ENCODE measurements around the gene GPR158.

Gene GPR158

DNA sequence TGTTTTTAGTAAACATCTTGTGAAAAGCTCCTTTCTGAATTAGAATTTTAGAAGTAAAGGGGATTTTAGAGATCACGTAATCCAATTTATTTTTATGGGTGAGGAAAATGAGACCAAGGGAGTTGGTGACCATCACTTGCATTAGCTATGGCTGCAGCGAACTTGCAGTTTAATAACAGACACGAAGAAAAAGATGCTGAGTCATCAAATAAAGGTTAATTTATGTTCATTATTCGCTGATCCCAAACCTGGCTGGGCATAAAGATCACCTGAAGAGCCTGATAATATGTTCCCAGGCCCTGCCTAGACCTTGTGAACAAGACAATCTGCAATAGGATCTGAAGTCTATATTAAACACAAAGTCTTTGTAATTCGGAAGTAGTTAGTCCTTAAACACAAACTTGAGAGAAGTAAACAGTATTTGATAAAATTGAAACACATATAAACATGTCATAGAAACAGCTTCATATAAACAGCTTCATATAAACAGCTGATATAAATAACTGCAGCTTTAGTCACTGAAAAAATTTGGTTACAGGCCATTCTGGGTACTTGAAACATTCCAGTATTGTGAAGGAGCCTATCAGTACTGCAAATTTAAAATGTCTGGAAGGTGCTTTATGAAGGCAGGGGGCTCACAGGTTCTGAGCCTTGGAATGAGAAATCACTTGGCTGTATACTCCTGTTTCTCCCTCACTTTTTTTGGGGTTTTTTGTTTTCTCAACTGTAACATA is 16.5 kb downstream of the GPR158 start:
- DNase-seq (ENCODE audit: low read depth) = no peak

DNA sequence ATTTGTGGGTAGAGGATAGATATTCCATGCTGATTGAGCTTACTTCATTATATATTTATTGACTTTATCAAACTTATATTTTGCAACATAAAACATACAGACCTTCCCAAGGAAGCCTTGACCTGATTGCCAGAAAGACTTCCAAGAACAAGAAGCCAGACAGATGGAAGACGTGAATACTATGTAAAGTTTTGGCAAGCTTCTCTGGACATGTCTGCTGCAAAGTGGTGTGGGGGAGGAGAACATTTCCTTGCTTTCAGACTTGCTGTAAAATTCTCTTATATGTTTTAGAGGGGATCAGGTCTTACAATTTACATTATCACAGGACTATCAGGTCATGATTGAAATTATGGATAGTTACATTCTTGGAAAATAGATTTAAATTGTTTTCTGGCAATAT is 23.4 kb downstream of the GPR158 start:
- no peak for DNase-seq (ENCODE audit: low read depth)

DNA sequence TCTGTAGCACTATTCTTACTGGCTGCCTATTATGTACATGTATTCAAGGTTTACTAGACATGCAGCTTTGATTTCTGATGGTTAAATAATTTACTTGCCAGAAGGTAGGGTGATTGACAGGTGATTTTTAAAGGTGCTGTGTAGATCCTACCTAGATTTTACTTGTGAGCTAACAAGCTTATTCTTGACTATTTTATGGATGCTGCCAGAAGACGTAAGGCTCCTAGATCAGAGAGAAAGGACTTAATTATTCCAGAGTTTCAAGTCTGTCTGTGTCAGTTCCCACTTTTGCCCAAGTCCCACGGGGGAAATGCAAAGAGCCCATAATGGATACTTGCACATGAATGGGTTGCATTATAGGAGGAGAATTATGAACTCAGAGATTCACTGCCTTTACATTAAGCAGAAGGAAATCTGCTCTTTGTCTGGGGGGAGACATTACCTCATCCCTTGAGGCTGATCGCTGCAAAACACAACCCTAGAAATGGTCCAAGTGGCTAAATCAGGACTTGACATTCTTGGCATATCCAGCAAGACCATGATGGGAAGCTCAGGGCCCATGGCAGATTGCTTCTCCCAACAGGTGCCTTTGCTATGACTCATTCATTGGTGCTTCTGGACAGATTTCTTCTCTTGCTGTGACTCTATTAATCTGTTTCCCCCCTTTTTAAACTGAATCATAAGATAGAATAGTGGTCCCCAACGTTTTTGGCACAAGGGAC is 32.1 kb downstream of the GPR158 start:
- DNase-seq (ENCODE audit: low read depth) = no peak

DNA sequence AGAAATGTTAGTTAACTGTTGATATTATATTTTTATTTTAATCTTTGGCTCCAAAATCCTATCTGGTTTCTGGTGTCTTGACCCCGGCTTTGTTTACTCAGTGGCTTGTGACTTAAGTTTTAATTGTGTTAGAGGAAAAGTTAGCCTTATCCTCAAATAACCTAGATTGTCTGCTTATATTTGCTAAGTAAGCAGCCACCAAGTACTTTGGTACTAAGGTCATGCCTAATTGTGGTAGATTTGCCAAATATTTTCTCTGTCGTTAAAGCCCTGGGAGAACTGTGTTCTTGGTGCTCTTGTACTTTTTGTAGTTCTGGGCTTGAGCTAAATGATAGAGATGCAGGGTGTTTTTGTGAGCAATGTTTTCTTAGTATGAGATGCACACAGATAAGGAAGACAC is 34.8 kb downstream of the GPR158 start:
- DNase-seq (ENCODE audit: low read depth) = no peak

DNA sequence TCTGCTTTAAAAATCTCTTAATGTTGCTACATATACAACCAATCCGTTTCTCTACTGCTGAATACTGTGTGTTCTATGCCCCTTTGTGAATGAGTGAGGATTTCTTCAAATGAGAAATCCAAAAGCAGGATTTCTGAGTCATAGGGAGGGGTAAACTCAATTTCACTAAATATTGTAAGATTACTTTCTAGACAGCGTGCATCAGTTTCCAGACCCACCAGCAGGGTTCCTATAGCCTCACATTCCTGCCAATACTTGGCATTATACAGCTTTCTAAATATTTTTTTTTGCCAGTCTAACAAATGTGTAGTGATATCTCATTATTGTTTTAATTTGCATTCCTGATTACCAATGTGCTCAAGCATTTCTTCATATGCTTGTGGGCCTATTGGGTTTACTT is 35.5 kb downstream of the GPR158 start:
- DNase-seq (ENCODE audit: low read depth) = no peak

DNA sequence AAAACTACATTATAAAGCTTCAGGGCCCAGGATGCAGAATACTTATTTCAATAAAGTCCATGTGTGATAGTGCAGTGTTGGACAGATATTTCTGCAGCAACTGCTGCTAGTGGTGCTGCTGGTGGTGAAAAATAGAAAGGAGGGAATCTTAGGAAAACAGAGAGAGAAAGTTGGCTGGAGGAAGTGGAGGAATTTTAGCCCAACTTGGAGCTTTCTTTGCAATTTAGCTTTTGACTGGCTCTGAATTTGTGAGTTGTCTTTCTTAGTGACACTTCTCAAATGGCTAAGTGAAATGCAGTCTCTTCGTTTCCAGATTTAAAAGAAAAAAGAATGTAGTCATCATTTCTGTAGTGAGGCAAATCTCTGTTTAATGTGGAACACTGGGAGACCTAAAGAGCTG is 45.4 kb downstream of the GPR158 start:
- no peak for DNase-seq (ENCODE audit: low read depth)

DNA sequence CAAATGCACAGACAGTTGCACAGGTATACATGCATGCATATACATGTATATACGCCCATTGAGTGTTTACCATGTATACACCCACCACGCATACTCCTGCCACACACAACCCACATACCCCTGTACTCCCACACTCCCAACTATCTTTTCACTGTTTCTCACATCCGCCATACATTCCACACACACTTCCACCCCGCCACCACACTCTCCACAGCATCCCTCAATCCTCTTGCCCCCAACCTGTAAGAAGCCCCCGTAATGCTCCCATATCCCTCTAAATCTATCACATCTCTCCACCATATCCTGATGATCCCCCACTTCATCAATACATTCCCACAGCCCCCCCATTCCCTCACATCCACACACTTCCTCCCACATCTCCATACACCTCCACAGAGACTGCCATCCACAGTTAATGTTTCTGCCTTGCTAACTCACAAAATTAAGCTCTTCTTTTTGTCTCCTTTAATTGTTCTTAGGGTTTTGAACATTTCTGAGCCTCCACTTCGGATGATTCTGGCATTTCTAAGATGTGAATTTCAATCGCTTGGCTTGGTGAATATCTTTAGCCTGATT is 47.4 kb downstream of the GPR158 start:
- no peak for DNase-seq (ENCODE audit: low read depth)

DNA sequence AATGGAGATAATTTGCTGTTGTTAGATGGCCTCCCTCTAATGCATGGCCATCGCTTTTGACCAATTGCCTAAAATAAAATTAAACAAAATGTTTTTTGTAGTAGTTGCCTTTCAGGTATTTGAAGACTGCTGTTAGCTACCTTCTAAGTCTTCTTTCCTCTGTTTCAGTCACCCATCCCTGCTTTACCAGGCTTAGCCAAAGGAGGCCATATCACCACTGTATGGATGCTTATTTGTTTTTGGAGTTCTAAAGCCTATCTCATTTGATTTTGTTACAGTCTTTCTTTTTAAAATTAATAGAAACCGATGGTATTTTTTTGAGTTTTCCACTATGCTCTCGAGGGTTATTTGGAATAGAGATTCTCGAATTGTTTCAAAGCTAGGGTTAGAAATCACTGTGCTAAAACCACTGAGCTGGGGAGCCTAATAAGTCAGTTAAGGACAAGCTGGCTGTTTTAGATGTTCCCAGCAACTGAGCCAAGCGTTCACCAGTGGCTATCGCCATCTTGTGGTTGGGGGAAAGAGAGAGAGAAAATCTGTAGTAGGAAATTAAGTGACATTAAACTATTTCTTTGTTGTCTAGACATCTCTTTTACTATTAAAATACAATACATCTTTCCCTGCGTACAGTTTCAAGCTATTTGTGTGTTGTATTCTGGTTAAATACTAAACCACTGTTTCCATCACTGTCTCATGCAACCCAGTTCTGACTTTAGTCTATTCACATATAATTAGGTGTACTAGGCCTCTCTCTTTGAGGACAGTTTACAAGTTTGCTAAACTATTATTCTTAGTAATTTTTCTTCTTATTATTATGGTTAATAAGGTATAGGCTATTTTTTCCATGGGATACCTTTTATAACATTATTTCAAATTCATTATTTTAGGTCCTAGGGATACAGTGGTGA is 52.2 kb downstream of the GPR158 start:
- DNase-seq (ENCODE audit: low read depth) = no peak

DNA sequence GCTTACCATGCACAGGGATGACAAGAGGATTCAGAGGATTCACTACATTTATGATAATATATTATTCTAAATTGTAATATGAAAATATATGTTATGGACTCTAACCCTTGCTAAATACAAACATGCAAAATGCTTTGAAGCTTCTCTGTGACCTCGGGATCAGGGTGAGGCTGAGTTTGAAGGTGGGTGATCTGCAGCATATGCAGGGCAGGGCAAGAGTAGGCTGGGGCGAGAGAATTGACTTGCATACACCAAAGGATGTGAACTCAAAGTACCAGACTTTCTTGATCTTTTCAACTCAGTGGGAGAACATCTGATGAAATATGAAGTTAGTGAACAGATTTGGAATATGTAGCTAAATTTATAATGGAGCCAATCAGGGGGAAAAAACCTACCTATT is 57.0 kb downstream of the GPR158 start:
- no peak for DNase-seq (ENCODE audit: low read depth)

DNA sequence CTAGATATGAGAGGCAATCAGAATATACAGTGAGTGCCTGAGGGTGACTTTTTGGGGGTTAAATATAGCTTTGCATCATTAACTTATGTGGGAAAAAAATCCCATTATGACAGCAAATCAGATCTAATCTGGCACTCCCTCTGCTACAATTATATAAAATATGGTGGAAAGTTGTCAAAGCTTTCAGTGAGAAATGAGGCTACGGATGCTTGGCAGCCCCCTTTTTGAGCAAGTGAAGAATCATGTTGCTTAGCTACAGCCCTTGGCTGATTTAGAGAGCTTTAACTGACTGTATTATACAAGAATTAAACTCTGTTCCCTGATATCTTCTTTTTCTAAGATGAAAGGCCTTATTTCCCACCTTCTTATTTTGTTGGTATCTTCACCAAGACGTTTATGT is 57.4 kb downstream of the GPR158 start:
- DNase-seq (ENCODE audit: low read depth) = no peak

DNA sequence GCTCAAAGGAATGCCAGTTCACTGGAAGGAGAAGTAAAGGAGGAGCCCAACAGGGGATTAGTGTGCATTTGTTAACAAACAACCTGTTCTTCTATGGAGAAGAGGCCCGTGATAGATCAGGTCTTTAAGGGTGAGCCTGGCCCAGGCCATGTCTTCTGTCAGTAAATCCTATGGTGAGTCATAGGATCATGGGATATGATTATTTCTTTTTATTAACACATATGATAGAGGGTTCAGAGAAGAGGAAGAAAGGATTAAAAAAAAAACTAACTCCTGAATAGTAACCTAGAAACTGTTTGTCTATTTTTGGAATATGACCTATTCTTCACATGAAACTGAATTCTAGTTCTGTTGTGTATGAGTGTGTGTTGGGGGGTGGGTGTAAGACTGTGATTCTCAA is 70.4 kb downstream of the GPR158 start:
- DNase-seq (ENCODE audit: low read depth) = no peak

DNA sequence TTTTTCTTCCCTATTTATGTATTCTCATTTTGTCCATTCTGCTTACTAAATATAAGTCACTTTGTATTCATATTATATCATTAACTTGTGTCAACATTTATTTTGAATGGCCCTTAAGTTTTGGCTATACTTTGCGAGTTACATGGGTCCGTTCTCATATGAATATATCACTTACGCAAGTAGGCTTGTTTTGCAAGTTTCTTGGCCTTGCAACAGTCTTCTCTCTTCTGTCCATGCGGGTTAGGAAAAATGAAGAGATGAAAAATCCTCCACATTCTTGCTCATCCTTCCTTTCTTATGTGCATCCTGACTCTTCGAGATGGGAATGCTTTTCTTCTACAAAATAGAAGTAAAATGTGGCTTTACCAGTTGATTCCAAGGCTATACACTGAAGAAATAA is 82.8 kb downstream of the GPR158 start:
- no peak for DNase-seq (ENCODE audit: low read depth)

DNA sequence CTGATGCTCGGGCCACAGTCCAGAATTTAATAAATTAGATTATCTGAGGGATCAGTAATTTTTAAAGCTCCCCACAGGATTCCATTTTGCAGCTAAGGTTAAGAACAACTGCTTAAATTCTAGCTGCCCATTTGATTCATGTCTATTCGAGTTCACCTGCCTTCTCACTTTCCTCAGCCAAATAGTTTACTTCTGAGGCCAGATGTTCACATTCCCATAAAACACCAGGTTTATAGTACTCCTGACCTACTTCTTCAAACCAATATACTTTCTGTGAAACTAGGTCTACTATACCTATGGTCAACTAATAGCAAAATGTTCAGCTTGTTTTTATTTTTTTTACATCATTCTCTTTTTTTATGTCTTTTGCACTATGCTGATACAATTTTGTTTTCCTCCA is 86.3 kb downstream of the GPR158 start:
- no peak for DNase-seq (ENCODE audit: low read depth)

DNA sequence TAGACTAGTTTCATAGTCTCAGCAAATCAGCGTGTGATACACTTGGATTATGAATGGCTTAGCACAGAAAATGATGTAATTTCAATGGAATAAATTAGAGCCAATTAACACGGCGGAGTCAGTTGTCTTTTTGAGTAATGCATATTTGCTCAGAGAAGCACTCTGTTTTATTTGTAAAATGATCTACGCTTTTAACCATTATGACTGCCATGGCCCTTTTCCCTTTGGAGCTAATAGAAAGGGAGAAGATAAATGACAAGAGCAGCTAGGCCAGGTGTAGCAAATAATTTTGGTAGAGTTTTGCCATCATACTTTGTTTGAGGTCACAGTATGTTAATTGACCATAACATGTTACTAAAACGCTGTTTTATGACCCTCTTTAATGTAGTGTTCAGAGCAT is 86.8 kb downstream of the GPR158 start:
- DNase-seq (ENCODE audit: low read depth) = no peak

DNA sequence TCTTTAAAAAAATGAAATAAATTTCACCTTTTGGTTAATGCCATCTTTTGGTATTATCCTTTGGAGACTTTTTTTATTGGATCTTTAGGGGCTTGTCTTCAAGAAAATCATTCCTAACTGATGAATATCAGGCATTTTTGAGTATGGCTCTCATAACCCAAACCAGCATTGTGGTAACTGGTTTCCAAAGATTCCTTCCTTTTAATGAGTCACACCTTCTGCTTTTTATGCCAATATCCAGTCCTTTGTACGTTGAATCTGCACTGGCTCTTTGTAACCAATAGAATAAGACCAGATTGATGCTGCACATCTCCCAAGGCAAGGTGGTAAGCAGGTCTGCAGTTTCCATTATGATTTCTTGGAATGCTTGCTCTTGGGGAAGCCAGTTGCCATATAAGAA is 89.1 kb downstream of the GPR158 start:
- no peak for DNase-seq (ENCODE audit: low read depth)

DNA sequence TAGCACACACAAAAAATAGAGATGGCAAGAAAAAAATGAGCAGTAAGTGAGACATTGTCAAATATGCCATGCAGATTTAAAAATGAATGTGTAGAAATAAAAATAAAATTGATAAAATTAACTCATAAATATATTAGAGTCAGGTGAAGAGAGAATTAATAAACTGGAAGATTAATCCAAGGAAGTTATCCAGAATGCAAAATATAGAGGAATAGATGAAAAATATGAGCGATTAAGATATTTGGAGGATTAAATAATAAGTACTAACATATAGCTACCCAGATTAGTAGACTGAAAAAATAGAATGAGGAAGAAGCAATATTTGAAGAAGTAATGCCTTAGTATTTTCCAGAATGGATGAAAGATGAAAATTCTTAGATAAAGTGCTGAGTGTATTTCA is 103.4 kb downstream of the GPR158 start:
- no peak for DNase-seq (ENCODE audit: low read depth)

DNA sequence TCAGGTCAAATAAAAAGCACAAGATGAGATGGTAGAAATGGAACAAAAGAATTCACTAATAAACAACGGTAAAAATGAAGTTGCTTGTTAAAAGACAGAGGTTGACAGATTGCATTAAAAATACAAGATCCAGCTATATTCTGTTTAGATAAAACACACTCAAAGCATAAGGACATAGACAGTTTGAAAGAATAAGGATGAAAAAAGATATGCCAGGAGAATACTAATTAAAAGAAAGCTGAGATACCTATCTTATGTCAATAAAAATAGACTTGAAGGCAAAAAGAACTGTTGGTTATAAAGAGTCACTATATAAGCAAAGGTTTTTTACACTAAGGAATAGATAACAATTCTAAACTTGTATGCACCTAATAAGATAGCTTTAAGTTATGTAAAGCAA is 105.3 kb downstream of the GPR158 start:
- no peak for DNase-seq (ENCODE audit: low read depth)

DNA sequence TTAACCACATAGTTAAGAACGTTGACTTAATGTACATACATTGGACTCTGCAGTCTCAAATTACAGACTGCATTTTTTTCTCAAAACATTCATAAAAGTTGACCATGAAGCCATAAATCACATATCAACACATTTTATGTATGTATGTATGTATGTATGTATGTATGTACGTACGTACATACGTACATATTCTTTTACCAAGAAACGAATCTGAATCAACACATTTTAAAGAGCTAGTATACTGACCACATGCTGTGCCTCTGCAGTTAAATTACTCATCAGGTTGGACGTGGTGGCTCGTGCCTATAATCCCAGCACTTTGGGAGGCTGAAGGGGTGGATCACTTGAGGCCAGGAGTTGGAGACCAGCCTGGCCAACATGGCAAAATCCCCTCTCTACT is 105.8 kb downstream of the GPR158 start:
- DNase-seq (ENCODE audit: low read depth) = no peak

DNA sequence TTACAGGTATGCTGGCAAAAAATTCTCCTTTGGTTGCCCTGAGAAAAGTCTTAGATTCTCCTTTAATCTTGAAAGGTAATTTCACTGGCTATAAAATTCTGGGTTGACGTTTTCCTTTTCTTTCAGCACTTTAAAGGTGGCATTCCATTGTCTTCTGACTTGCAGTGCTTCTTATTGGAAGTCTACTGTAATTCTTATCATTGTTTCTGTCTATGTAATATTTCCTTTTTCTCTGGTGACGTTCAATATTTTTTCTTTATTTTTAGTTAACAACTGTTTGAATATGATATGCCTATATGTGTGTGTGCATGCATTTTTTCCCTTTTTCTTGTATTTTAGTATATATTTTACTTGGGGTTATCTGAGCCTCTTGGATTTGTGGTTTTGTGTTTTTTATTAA is 111.0 kb downstream of the GPR158 start:
- DNase-seq (ENCODE audit: low read depth) = no peak

DNA sequence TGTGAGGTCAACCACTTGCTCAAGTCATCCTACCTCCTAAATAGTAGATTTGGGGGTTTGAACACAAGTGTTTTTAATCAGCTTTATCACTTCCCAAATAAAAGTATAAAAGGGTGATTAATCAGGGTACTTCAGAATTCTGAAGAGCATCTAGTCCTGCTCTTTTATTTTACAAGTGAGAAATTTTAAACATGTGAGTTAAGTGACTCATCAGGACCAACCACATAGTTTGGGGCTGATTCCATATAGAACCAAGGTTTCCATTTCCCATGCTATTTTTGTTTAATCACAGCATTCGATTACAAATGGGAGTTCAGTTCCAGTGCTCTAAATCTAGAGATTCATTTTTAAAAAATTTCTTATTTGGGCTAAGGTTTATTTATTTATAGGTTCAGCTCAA is 113.4 kb downstream of the GPR158 start:
- DNase-seq (ENCODE audit: low read depth) = no peak

DNA sequence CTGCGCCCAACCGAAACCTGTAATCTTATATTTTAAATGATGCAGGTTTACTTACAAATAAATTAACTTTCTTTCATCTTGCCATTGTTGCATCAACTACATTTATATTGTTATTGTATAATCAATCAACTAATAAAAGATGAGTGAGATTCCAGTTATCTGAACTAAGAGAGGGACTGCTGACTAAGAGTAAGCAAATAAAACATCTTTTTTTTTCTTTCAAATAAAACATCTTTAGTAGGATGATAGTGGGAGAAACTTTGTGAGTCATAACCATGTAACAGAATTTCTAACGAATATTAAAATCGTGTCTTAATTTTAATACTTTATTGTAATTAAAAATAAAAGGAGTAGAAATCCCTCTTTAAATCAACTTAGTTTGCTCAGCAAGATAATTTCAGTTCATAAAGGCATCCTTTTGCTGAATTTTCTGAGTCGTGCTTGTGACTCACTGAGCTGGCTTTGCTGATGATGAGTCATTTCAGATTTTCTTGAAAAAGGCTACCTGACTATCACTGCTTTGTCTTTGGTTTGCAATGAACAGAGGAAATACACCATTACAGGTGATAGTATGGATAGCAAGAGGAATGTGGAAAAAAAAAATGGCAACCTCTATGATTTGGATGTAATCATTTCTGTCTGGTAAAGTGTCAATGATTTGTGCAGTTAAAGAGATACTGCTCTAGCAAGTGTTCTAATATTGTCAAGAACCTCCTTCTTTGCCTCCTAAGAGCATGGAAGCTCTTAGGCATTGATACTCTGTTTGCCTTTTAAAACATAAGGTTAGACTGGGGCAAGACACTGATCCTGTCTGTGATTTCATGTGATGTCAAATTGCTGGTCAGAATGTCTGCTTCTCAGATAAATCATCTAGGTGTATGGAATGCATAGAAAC is 119.5 kb downstream of the GPR158 start:
- no peak for DNase-seq (ENCODE audit: low read depth)

DNA sequence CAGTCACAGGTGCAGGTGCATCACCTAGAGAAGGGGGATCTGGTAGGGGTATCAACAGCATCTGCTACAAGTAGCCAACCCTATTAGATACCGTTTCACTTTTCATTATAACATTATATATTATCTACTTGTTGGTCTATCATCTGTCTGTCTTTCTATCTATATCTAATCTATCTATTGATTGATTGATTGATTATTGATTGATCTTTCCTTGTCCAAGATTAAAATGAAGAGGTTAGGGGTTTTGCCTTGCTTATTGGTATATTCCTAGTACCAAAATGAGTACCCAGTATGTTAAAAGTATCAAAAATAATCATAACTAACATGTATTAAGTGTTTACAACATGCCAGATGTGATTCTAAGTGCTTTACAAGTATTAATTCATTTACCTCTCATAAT is 121.5 kb downstream of the GPR158 start:
- no peak for DNase-seq (ENCODE audit: low read depth)
